Measurements from ENCODE around the gene SNX24. TPM values are rescaled to one million over a fixed set of nuclear protein-coding genes. Genes with fewer than 3 reads are reported as not detected.
A peak's percentile ranks its signal among the peaks of the same experiment; 100 is the strongest.

The SNX24 gene
- total and polyA plus RNA-seq, 9 of the 15 experiments (the other 6 are each of a cell fraction or from before 2014, with no cell fraction given) = 5.3 to 10.1 (median 7.9) TPM

DNA sequence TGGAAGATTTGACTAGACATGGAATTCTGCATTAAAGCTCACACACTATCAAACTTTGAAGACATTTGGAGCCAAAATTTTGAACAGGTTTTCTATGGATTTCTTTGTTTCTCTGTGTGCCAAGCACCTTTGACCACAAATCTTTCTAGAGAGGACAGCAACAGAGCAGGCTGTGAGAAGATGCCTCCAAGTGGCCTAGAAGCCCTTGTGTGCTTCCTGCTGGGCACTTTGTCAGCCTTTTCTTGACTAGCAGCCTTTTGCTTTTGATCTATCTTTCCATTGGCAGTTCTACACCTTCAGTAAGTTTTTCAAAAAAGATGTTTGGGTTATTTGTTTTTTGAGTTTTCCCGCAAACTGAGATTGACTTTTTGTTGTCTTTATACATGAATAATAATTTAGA, 84.6 kb downstream of the SNX24 start:
- Histone ChIP-seq H3K9me3 (replicated peaks; ENCODE audit: control insufficient read depth, insufficient read depth, low read depth, low read length) (no peaks in the 10 kb centered on the region), H3K27me3 (ENCODE audit: control insufficient read depth in 2 of 2, insufficient read depth in 2 of 2, low read length in 2 of 2) (no peaks in the 10 kb centered on the region), H3K36me3 (ENCODE audit: control insufficient read depth, insufficient read depth, low read length) (no peaks in the 10 kb centered on the region), H3K4me1 (replicated peaks in 1 of 2; ENCODE audit: control insufficient read depth in 2 of 2, insufficient read depth in 2 of 2, low read length in 2 of 2) (0 out of 5 replicates have a peak, but pooled peaks cover 0 to 3% of the 10 kb centered on the region in 2 experiments), H2AFZ (ENCODE audit: low read depth, low read length) (no peak overlapping the region), H3K4me2 (ENCODE audit: insufficient read depth, low read length) (no peak overlapping the region), H3K9ac (ENCODE audit: insufficient read depth in 1 of 2, low read depth in 2 of 2, low read length in 2 of 2) (no peak overlapping the region), H3K9me1 (ENCODE audit: control insufficient read depth, insufficient read depth, low read length) (no peaks in the 10 kb centered on the region), H3K27ac (ENCODE audit: extremely low read depth, low read depth, low read length) (no peak overlapping the region), H3K4me3 (no peak overlapping the region), H4K20me1 (replicated peaks; ENCODE audit: control insufficient read depth, insufficient read depth, low read length) (no peaks in the 10 kb centered on the region), H3K79me2 (ENCODE audit: control insufficient read depth, insufficient read depth, low read length) (no peaks in the 10 kb centered on the region)
- ChIA-PET POLR2A (no interaction called here), CTCF (ENCODE audit: low intra/inter-chr PET ratio) (no interaction called here)
- intact Hi-C loops (cut with micrococcal nuclease) (no loop called here), in situ Hi-C loops (cut with MboI) (no loop called here)
- no peak for FAIRE-seq
- 21% methylated on average over 1 of the region's 1 CpG for WGBS (ENCODE audit: insufficient coverage, low coverage, missing lambda C conversion rate)
- no peak for ATAC-seq
- DNase-seq (ENCODE audit: extremely low read depth in 1 of 4, low spot score in 3 of 4) = no peak
- no TSS peak for BruUV-seq (replicated peaks)
- TF ChIP-seq ARNT (IDR thresholded peaks at IDR 0.05) (no peak), ADNP (tag; IDR thresholded peaks at IDR 0.05) (no peak), RHOXF2B (CRISPR knock-in tag; conservative IDR thresholded peaks at IDR 0.05) (no peak)

DNA sequence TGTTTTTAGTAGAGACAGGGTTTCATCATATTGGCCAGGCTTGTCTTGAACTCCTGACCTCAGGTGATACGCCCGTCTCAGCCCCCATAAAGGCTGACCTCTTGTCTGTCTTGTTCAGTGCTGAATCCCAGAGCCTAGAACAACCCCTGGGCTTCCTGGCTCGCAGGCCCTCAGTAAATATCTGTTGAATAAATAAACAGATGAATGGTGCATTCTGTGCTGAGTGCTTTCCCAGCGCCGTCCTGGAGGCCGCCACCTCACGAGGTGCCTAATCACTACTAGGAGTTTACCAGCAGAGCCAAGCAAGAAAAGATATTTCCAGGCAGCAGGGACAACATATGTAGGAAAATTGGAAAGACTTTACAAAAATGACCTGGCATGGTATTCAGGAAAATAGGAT, 88.5 kb downstream of the SNX24 start:
- WGBS (ENCODE audit: insufficient coverage, low coverage, missing lambda C conversion rate) = 54% methylated on average over 7 of the region's 7 CpGs
- ChIA-PET POLR2A (interaction anchor here (1.4 kb wide), 1 partner anchor 10 kb away, joined by 4 read pairs; no protein-coding TSS in a partner anchor), CTCF (ENCODE audit: low intra/inter-chr PET ratio) (no interaction called here)
- Histone ChIP-seq H3K4me1 (replicated peaks in 1 of 2; ENCODE audit: control insufficient read depth in 2 of 2, insufficient read depth in 2 of 2, low read length in 2 of 2) (no peaks in the 10 kb centered on the region), H3K27ac (ENCODE audit: extremely low read depth, low read depth, low read length) (no peak overlapping the region), H3K9me3 (replicated peaks; ENCODE audit: control insufficient read depth, insufficient read depth, low read depth, low read length) (no peaks in the 10 kb centered on the region), H3K27me3 (ENCODE audit: control insufficient read depth in 2 of 2, insufficient read depth in 2 of 2, low read length in 2 of 2) (no peaks in the 10 kb centered on the region), H4K20me1 (replicated peaks; ENCODE audit: control insufficient read depth, insufficient read depth, low read length) (no peaks in the 10 kb centered on the region), H2AFZ (ENCODE audit: low read depth, low read length) (no peak overlapping the region), H3K4me3 (no peak overlapping the region), H3K9ac (ENCODE audit: insufficient read depth in 1 of 2, low read depth in 2 of 2, low read length in 2 of 2) (no peak overlapping the region), H3K36me3 (ENCODE audit: control insufficient read depth, insufficient read depth, low read length) (no peaks in the 10 kb centered on the region), H3K9me1 (ENCODE audit: control insufficient read depth, insufficient read depth, low read length) (no peaks in the 10 kb centered on the region), H3K79me2 (ENCODE audit: control insufficient read depth, insufficient read depth, low read length) (no peaks in the 10 kb centered on the region), H3K4me2 (ENCODE audit: insufficient read depth, low read length) (no peak overlapping the region)
- intact Hi-C loops (cut with micrococcal nuclease) = no loop called here
- in situ Hi-C loops (cut with MboI) = no loop called here
- no peak for FAIRE-seq
- TF ChIP-seq ZBTB33 (CRISPR knock-in tag; IDR thresholded peaks at IDR 0.05) (peak; percentile 82), HNRNPH1 (optimal IDR thresholded peaks at IDR 0.05; ENCODE audit: low read depth, low read length) (no peak), CEBPB (tag; IDR thresholded peaks at IDR 0.05) (no peak)
- no TSS peak for BruUV-seq (replicated peaks)
- no peak for ATAC-seq
- DNase-seq (ENCODE audit: extremely low read depth in 1 of 4, low spot score in 3 of 4) = no peak
